ENCODE measurements around the gene FMN1.

FMN1 gene

GRCh38 chr15:32732574-32733157, 461.8 kb downstream of the FMN1 start:
- H3F3A ChIP-seq (ENCODE audit: control insufficient read depth, insufficient read depth) = no peaks in the 10 kb centered on the region

GRCh38 chr15:32730677-32731654, 463.5 kb downstream of the FMN1 start:
- Histone ChIP-seq H3K79me2 (ENCODE audit: control insufficient read depth, low read length) (no peaks in the 10 kb centered on the region), H3K9me3 (ENCODE audit: control insufficient read depth, insufficient read depth, low read length) (no peaks in the 10 kb centered on the region), H3K27ac (ENCODE audit: low read depth, low read length) (no peak overlapping the region), H3K4me3 (ENCODE audit: low read length) (no peak overlapping the region), H3K36me3 (ENCODE audit: control insufficient read depth, low read length) (no peaks in the 10 kb centered on the region), H3K4me2 (ENCODE audit: low read length) (no peak overlapping the region), H3K27me3 (ENCODE audit: control insufficient read depth, low read length) (0 out of 2 replicates have a peak, but pooled peaks cover 2% of the 10 kb centered on the region), H3F3A (ENCODE audit: control insufficient read depth, insufficient read depth) (no peaks in the 10 kb centered on the region), H4K20me1 (ENCODE audit: control insufficient read depth, insufficient read depth, low read depth, low read length) (no peaks in the 10 kb centered on the region), H3K4me1 (ENCODE audit: control insufficient read depth, low read length) (no peaks in the 10 kb centered on the region), H3K9me2 (replicated peaks; ENCODE audit: control insufficient read depth, low read length) (no peaks in the 10 kb centered on the region)
- TF ChIP-seq CTCF (IDR thresholded peaks at IDR 0.05; ENCODE audit: low read depth, low read length, poor library complexity, severe bottlenecking) = no peak
- no peak for TF ChIP-seq EZH2phosphoT487 (IDR thresholded peaks at IDR 0.05; ENCODE audit: borderline replicate concordance, low read length)

More at GRCh38 chr15:32732574-32733157, 461.8 kb downstream of the FMN1 start:
- no peak overlapping the region for H3K27ac ChIP-seq (ENCODE audit: low read depth, low read length)
- H3K4me3 ChIP-seq (ENCODE audit: low read length) = no peak overlapping the region
- no peaks in the 10 kb centered on the region for H3K9me3 ChIP-seq (ENCODE audit: control insufficient read depth, insufficient read depth, low read length)
- TF ChIP-seq EZH2phosphoT487 (IDR thresholded peaks at IDR 0.05; ENCODE audit: borderline replicate concordance, low read length) (no peak), CTCF (IDR thresholded peaks at IDR 0.05; ENCODE audit: low read depth, low read length, poor library complexity, severe bottlenecking) (no peak)
- 0 out of 2 replicates have a peak, but pooled peaks cover 2% of the 10 kb centered on the region for H3K27me3 ChIP-seq (ENCODE audit: control insufficient read depth, low read length)
- H4K20me1 ChIP-seq (ENCODE audit: control insufficient read depth, insufficient read depth, low read depth, low read length) = no peaks in the 10 kb centered on the region
- H3K36me3 ChIP-seq (ENCODE audit: control insufficient read depth, low read length) = no peaks in the 10 kb centered on the region
- H3K4me2 ChIP-seq (ENCODE audit: low read length) = no peak overlapping the region
- no peaks in the 10 kb centered on the region for H3K79me2 ChIP-seq (ENCODE audit: control insufficient read depth, low read length)
- no peaks in the 10 kb centered on the region for H3K4me1 ChIP-seq (ENCODE audit: control insufficient read depth, low read length)
- no peaks in the 10 kb centered on the region for H3K9me2 ChIP-seq (replicated peaks; ENCODE audit: control insufficient read depth, low read length)

DNA sequence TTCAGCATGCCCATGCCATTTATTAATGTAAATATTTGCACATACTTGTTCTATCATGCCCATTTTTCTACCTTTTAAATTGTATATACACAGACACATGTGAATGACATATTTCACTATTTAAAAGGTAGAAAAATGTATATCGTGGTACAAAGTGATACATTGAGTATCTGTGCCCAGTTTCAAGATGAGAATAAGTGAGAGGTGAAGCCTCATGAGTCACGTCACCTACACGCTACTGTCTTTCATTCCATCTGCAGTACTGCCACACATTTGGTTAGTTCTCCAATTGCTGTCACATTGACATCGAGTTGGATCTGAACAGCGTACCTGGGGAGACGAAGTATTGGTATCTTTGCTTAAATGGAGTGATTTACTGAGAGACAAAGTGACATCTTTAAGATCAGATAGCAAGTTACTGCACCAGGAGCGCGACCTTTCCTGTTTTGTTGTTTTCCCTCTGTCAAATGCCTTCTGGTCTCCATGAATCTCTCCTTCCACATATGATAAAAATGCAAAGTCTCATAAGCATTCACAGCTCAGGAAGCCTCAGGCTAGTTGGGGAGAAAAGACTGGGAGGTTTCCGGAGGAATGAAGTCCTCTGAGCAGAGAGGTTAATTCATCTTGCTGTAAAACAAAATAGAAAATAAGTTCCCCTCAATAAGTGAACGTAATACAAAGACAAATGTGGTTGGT, 464.7 kb downstream of the FMN1 start:
- no peaks in the 10 kb centered on the region for H3K9me2 ChIP-seq (replicated peaks; ENCODE audit: control insufficient read depth, low read length)
- H3K79me2 ChIP-seq (ENCODE audit: control insufficient read depth, low read length) = no peaks in the 10 kb centered on the region
- no peak overlapping the region for H3K27ac ChIP-seq (ENCODE audit: low read depth, low read length)
- H3K4me1 ChIP-seq (ENCODE audit: control insufficient read depth, low read length) = no peaks in the 10 kb centered on the region
- H3K9me3 ChIP-seq (ENCODE audit: control insufficient read depth, insufficient read depth, low read length) = no peaks in the 10 kb centered on the region
- H3K27me3 ChIP-seq (ENCODE audit: control insufficient read depth, low read length) = 0 out of 2 replicates have a peak, but pooled peaks cover 2% of the 10 kb centered on the region
- no peaks in the 10 kb centered on the region for H3F3A ChIP-seq (ENCODE audit: control insufficient read depth, insufficient read depth)
- H3K4me2 ChIP-seq (ENCODE audit: low read length) = no peak overlapping the region
- TF ChIP-seq EZH2phosphoT487 (IDR thresholded peaks at IDR 0.05; ENCODE audit: borderline replicate concordance, low read length) = no peak
- TF ChIP-seq CTCF (IDR thresholded peaks at IDR 0.05; ENCODE audit: low read depth, low read length, poor library complexity, severe bottlenecking) = no peak
- H3K4me3 ChIP-seq (ENCODE audit: low read length) = no peak overlapping the region
- H3K36me3 ChIP-seq (ENCODE audit: control insufficient read depth, low read length) = no peaks in the 10 kb centered on the region
- H4K20me1 ChIP-seq (ENCODE audit: control insufficient read depth, insufficient read depth, low read depth, low read length) = no peaks in the 10 kb centered on the region

All from DOHH2 (cell line).